ENCODE results near the gene ADAMTS8. TPM values are rescaled to one million over a fixed set of nuclear protein-coding genes. Genes with fewer than 3 reads are reported as not detected.
A peak's percentile ranks its signal among the peaks of the same experiment; 100 is the strongest.

The ADAMTS8 gene
- total and polyA plus RNA-seq, 2 donors (not counting 1 experiment from before 2014, with no cell fraction given) = 15.0 to 18.8 TPM

- H3K4me2 ChIP-seq (ENCODE audit: extremely low read depth, insufficient read depth, low read length) = no peak overlapping the region
- no peaks in the 10 kb centered on the region for H3K36me3 ChIP-seq (ENCODE audit: control insufficient read depth, insufficient read depth, low read length)
- no peaks in the 10 kb centered on the region for H3K79me2 ChIP-seq (ENCODE audit: control insufficient read depth, insufficient read depth, low read length)
- H3K9me3 ChIP-seq (ENCODE audit: control insufficient read depth, insufficient read depth, low read depth, low read length) = no peaks in the 10 kb centered on the region
- H2AFZ ChIP-seq (ENCODE audit: low read length) = no peak overlapping the region
- H3K27me3 ChIP-seq (ENCODE audit: control insufficient read depth, insufficient read depth, low read length) = no peaks in the 10 kb centered on the region
- peak overlapping the region; percentile 59 for H3K27ac ChIP-seq (ENCODE audit: insufficient read depth, low read length)
- H3K4me1 ChIP-seq (ENCODE audit: control insufficient read depth, extremely low read depth, insufficient read depth, low read length) = peaks cover 20% of the 10 kb centered on the region
- H3K4me3 ChIP-seq (replicated peaks in 1 of 4; ENCODE audit: control extremely low read depth in 1 of 4, insufficient read depth in 1 of 4, low read depth in 3 of 4, low read length in 4 of 4) = no peak overlapping the region
- peak in 1 of 2 donors; percentile 31 for DNase-seq (ENCODE audit: low read depth in 2 of 2)
- no peaks in the 10 kb centered on the region for H4K20me1 ChIP-seq (ENCODE audit: control insufficient read depth, extremely low read depth, insufficient read depth, low read length)
- TF ChIP-seq CTCF (conservative IDR thresholded peaks at IDR 0.05 in 1 of 2, IDR thresholded peaks at IDR 0.05 in 1 of 2; ENCODE audit: low read depth in 1 of 2, low read length in 2 of 2) = no peak
- no peak for TF ChIP-seq EZH2 (IDR thresholded peaks at IDR 0.05; ENCODE audit: low read length, missing control alignments)
- no peak overlapping the region for H3K9ac ChIP-seq (ENCODE audit: insufficient read depth, low read length)
These were observed 14.0 kb downstream of the ADAMTS8 start for GRCh38 chr11:130414107-130415080.

GRCh38 chr11:130413405-130414106 is 14.9 kb downstream of the ADAMTS8 start:
- Histone ChIP-seq H3K9ac (ENCODE audit: insufficient read depth, low read length) (no peak overlapping the region), H3K79me2 (ENCODE audit: control insufficient read depth, insufficient read depth, low read length) (no peaks in the 10 kb centered on the region), H3K4me1 (ENCODE audit: control insufficient read depth, extremely low read depth, insufficient read depth, low read length) (peaks cover 15% of the 10 kb centered on the region), H3K9me3 (ENCODE audit: control insufficient read depth, insufficient read depth, low read depth, low read length) (no peaks in the 10 kb centered on the region), H3K36me3 (ENCODE audit: control insufficient read depth, insufficient read depth, low read length) (no peaks in the 10 kb centered on the region), H4K20me1 (ENCODE audit: control insufficient read depth, extremely low read depth, insufficient read depth, low read length) (no peaks in the 10 kb centered on the region), H3K4me3 (replicated peaks in 1 of 4; ENCODE audit: control extremely low read depth in 1 of 4, insufficient read depth in 1 of 4, low read depth in 3 of 4, low read length in 4 of 4) (no peak overlapping the region), H3K27me3 (ENCODE audit: control insufficient read depth, insufficient read depth, low read length) (no peaks in the 10 kb centered on the region), H3K4me2 (ENCODE audit: extremely low read depth, insufficient read depth, low read length) (peak overlapping the region; percentile 44), H2AFZ (ENCODE audit: low read length) (no peak overlapping the region), H3K27ac (ENCODE audit: insufficient read depth, low read length) (peak overlapping the region; percentile 67)
- TF ChIP-seq CTCF (conservative IDR thresholded peaks at IDR 0.05 in 1 of 2, IDR thresholded peaks at IDR 0.05 in 1 of 2; ENCODE audit: low read depth in 1 of 2, low read length in 2 of 2) (no peak), EZH2 (IDR thresholded peaks at IDR 0.05; ENCODE audit: low read length, missing control alignments) (no peak)
- peak; percentile 85 to 94 for DNase-seq (ENCODE audit: low read depth in 2 of 2)

- no peak for DNase-seq (ENCODE audit: low read depth in 2 of 2)
- TF ChIP-seq EZH2 (IDR thresholded peaks at IDR 0.05; ENCODE audit: low read length, missing control alignments) = no peak
- TF ChIP-seq CTCF (conservative IDR thresholded peaks at IDR 0.05 in 1 of 2, IDR thresholded peaks at IDR 0.05 in 1 of 2; ENCODE audit: low read depth in 1 of 2, low read length in 2 of 2) = no peak
- Histone ChIP-seq H3K4me2 (ENCODE audit: extremely low read depth, insufficient read depth, low read length) (no peak overlapping the region), H3K4me1 (ENCODE audit: control insufficient read depth, extremely low read depth, insufficient read depth, low read length) (peaks cover 20% of the 10 kb centered on the region), H4K20me1 (ENCODE audit: control insufficient read depth, extremely low read depth, insufficient read depth, low read length) (no peaks in the 10 kb centered on the region), H3K9ac (ENCODE audit: insufficient read depth, low read length) (no peak overlapping the region), H3K27me3 (ENCODE audit: control insufficient read depth, insufficient read depth, low read length) (no peaks in the 10 kb centered on the region), H3K36me3 (ENCODE audit: control insufficient read depth, insufficient read depth, low read length) (no peaks in the 10 kb centered on the region), H3K27ac (ENCODE audit: insufficient read depth, low read length) (no peak overlapping the region), H2AFZ (ENCODE audit: low read length) (no peak overlapping the region), H3K4me3 (replicated peaks in 1 of 4; ENCODE audit: control extremely low read depth in 1 of 4, insufficient read depth in 1 of 4, low read depth in 3 of 4, low read length in 4 of 4) (no peak overlapping the region), H3K79me2 (ENCODE audit: control insufficient read depth, insufficient read depth, low read length) (no peaks in the 10 kb centered on the region), H3K9me3 (ENCODE audit: control insufficient read depth, insufficient read depth, low read depth, low read length) (no peaks in the 10 kb centered on the region)
These were observed 17.2 kb downstream of the ADAMTS8 start for GRCh38 chr11:130411223-130411622.
